NCI-H69 (cell line): ENCODE data around the gene AVPR2.

ENCODE experiments used
- DNase-seq: peaks from one replicate; lab custom pipeline; 2025; lab: John Stamatoyannopoulos, UW

The AVPR2 gene

GRCh38 chrX:153952373-153953026, 48.0 kb downstream of the AVPR2 start:
- no peak for DNase-seq

- DNase-seq, result peak; percentile 40
Measured at GRCh38 chrX:153953342-153953830, 48.9 kb downstream of the AVPR2 start.

- DNase-seq, result no peak
Measured at GRCh38 chrX:153953892-153954557, 49.6 kb downstream of the AVPR2 start.

- no peak for DNase-seq
Measured at GRCh38 chrX:153954558-153955227, 50.2 kb downstream of the AVPR2 start.

GRCh38 chrX:153955228-153955732, 50.8 kb downstream of the AVPR2 start:
- DNase-seq, result no peak

GRCh38 chrX:153956044-153956907, 51.8 kb downstream of the AVPR2 start:
- no peak for DNase-seq
